GM23248 (cell line): ENCODE data around the gene DUS1L.

Experiments
- EZH2 ChIP-seq: fragments of 200-600 bp; sonication (generic); IDR thresholded peaks from 2 replicates; pipeline ENCODE4 v1.6.1; 2018; ENCODE audit warnings: antibody characterized with exemption, mild to moderate bottlenecking; ENCODE audit not compliant: insufficient read depth, poor library complexity, severe bottlenecking
- EZH2phosphoT487 ChIP-seq: fragments of 200-600 bp; sonication (generic); IDR thresholded peaks from 2 replicates; pipeline ENCODE4 v1.6.1; 2018; ENCODE audit warnings: antibody characterized with exemption, moderate library complexity, mild to moderate bottlenecking, low read depth; ENCODE audit not compliant: insufficient read depth

- no peak for TF ChIP-seq EZH2
- no peak for TF ChIP-seq EZH2phosphoT487
These were observed 28.9 kb downstream of the DUS1L start for GRCh38 chr17:82036634-82037091.
